ENCODE results near the gene ADCY6. TPM values are rescaled to one million over a fixed set of nuclear protein-coding genes. Genes with fewer than 3 reads are reported as not detected.

The ADCY6 gene
- total and polyA plus RNA-seq, 2 of the 4 experiments (the other 2 are of a cell fraction) = 18.5 to 34.4 TPM

- dilution Hi-C loops (cut with HindIII; ENCODE audit: low sequenced_read_pairs, unreplicated experiment) = no loop called here
- H4K5ac ChIP-seq (ENCODE audit: low read depth, low read length) = no peak overlapping the region
- H4K8ac ChIP-seq (ENCODE audit: low read depth in 2 of 2, low read length in 2 of 2) = no peak overlapping the region
- no peak overlapping the region for H2BK5ac ChIP-seq (ENCODE audit: low read depth, low read length, poor library complexity, severe bottlenecking)
- peaks cover 27% of the 10 kb centered on the region for H3K9me1 ChIP-seq (ENCODE audit: insufficient read depth, low read length)
- in situ Hi-C loops (cut with MboI; ENCODE audit: low sequenced_read_pairs) = loop anchor here (25.0 kb wide), 1 partner anchor 250 kb away; the partner anchor contains the start of gene OR8S1
- ChIA-PET POLR2A (ENCODE audit: unreplicated experiment) (no interaction called here), CTCF (interaction anchor here (1.1 kb wide), 1 partner anchor 34 kb away, joined by 3 read pairs; no protein-coding TSS in a partner anchor)
- peaks cover 11% of the 10 kb centered on the region for H3K4me1 ChIP-seq (ENCODE audit: control insufficient read depth, insufficient read depth, low read length)
- peak overlapping the region; percentile 63; the same call in 1 of the 2 replicates for H2AK5ac ChIP-seq (ENCODE audit: low read depth, low read length)
- H3K4ac ChIP-seq (ENCODE audit: low read depth, low read length) = no peak overlapping the region
- H4K20me1 ChIP-seq (ENCODE audit: insufficient read depth, low read length) = peaks cover 28% of the 10 kb centered on the region
- H2BK15ac ChIP-seq (ENCODE audit: low read depth, low read length) = no peak overlapping the region
- 0 out of 2 replicates have a peak overlapping the region, but pooled peaks have one; percentile 57 for H3K14ac ChIP-seq (replicated peaks; ENCODE audit: low read depth, low read length)
- H4K91ac ChIP-seq (ENCODE audit: insufficient read depth, low read depth, low read length) = no peak overlapping the region
- H2AFZ ChIP-seq (replicated peaks; ENCODE audit: low read length, poor library complexity) = no peak overlapping the region
- H2AK9ac ChIP-seq (replicated peaks; ENCODE audit: low read depth, low read length, poor library complexity) = peak overlapping the region; percentile 93
- H3K79me1 ChIP-seq (ENCODE audit: low read depth in 1 of 2, low read length in 2 of 2) = peaks cover 31 to 49% of the 10 kb centered on the region in 2 experiments
- no peak overlapping the region for H2BK20ac ChIP-seq (ENCODE audit: low read depth, low read length)
- no peak for ATAC-seq (ENCODE audit: low read depth)
- WGBS, 2 experiments (ENCODE audit: extremely low coverage in 2 of 2, insufficient read length in 1 of 2) = 33% methylated on average over 2 of the region's 7 CpGs; no CpG with 5 or more reads in 1 of the 2 experiments
- no peak overlapping the region for H3K9ac ChIP-seq (ENCODE audit: low read depth, low read length)
- H3K23ac ChIP-seq (ENCODE audit: low read depth, low read length) = peak overlapping the region; percentile 86
- H3K27ac ChIP-seq (ENCODE audit: insufficient read depth, low read length) = no peak overlapping the region
- H3K9me3 ChIP-seq (ENCODE audit: control insufficient read depth, insufficient read depth, low read length) = no peaks in the 10 kb centered on the region
- peaks cover 10% of the 10 kb centered on the region; the same call in 1 of the 2 replicates for H3K36me3 ChIP-seq (ENCODE audit: control insufficient read depth, insufficient read depth, low read length)
- H3K56ac ChIP-seq (ENCODE audit: extremely low read depth, insufficient read depth, low read length) = no peak overlapping the region
- peak overlapping the region; percentile 92; the same call in 1 of the 2 replicates for H3K4me2 ChIP-seq (ENCODE audit: low read depth, low read length)
- no peak overlapping the region; the same call in 1 of the 2 replicates for H3K4me3 ChIP-seq (ENCODE audit: insufficient read depth, low read depth, low read length)
- H2BK120ac ChIP-seq (ENCODE audit: low read depth, low read length) = no peak overlapping the region
- BruUV-seq (replicated peaks) = no TSS peak
- no peak for DNase-seq
- H3K27me3 ChIP-seq (ENCODE audit: control insufficient read depth, insufficient read depth, low read length) = no peaks in the 10 kb centered on the region
- no peak overlapping the region for H3K18ac ChIP-seq (ENCODE audit: low read depth, low read length)
- intact Hi-C loops (cut with micrococcal nuclease) = no loop called here
- TF ChIP-seq NFE2L2 (IDR thresholded peaks at IDR 0.05; ENCODE audit: low read depth, low read length) (no peak), SMC3 (IDR thresholded peaks at IDR 0.05; ENCODE audit: low read depth, low read length) (no peak), CTCF (conservative IDR thresholded peaks at IDR 0.05; ENCODE audit: low read depth, low read length) (no peak), USF2 (IDR thresholded peaks at IDR 0.05; ENCODE audit: low read depth, low read length) (no peak), MAFK (IDR thresholded peaks at IDR 0.05; ENCODE audit: low read depth, low read length) (no peak), RCOR1 (IDR thresholded peaks at IDR 0.05; ENCODE audit: insufficient replicate concordance, low read length) (no peak), RAD21 (IDR thresholded peaks at IDR 0.05; ENCODE audit: low read length) (no peak), RFX5 (IDR thresholded peaks at IDR 0.05; ENCODE audit: low read depth, low read length) (no peak), POLR2A (IDR thresholded peaks at IDR 0.05; ENCODE audit: low read depth, low read length) (no peak), FOS (IDR thresholded peaks at IDR 0.05; ENCODE audit: low read depth, low read length) (no peak), CEBPB (IDR thresholded peaks at IDR 0.05; ENCODE audit: low read depth, low read length) (no peak), CHD1 (IDR thresholded peaks at IDR 0.05; ENCODE audit: low read depth, low read length) (no peak), MXI1 (IDR thresholded peaks at IDR 0.05; ENCODE audit: borderline replicate concordance, low read depth, low read length) (no peak), BHLHE40 (IDR thresholded peaks at IDR 0.05; ENCODE audit: low read depth, low read length) (no peak)
Measured at GRCh38 chr12:48786591-48787544, 2.0 kb downstream of the ADCY6 start.

Data from IMR-90 (cell line).